ENCODE results near the gene NELFCD.

- TF ChIP-seq, protein P1, sequence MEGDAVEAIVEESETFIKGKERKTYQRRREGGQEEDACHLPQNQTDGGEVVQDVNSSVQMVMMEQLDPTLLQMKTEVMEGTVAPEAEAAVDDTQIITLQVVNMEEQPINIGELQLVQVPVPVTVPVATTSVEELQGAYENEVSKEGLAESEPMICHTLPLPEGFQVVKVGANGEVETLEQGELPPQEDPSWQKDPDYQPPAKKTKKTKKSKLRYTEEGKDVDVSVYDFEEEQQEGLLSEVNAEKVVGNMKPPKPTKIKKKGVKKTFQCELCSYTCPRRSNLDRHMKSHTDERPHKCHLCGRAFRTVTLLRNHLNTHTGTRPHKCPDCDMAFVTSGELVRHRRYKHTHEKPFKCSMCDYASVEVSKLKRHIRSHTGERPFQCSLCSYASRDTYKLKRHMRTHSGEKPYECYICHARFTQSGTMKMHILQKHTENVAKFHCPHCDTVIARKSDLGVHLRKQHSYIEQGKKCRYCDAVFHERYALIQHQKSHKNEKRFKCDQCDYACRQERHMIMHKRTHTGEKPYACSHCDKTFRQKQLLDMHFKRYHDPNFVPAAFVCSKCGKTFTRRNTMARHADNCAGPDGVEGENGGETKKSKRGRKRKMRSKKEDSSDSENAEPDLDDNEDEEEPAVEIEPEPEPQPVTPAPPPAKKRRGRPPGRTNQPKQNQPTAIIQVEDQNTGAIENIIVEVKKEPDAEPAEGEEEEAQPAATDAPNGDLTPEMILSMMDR (IDR thresholded peaks at IDR 0.05): no peak
- no peak for TF ChIP-seq POLR2A (IDR thresholded peaks at IDR 0.05)
- TF ChIP-seq EP300 (IDR thresholded peaks at IDR 0.05): no peak
Observed at GRCh38 chr20:59002874-59003399, 21.9 kb downstream of the NELFCD start.

All from suprapubic skin (tissue), 3 donors.